ENCODE measurements around the gene FOXB2.
"Not testable (repeated sequence)": the region's sequence is repeated elsewhere in the genome, so short reads cannot be mapped to it uniquely, and the experiment has no call there.

FOXB2 gene

GRCh38 chr9:77019236-77019925, at the start of gene FOXB2:
FOXB2 (plus strand) TSS chr9:77019655; CDS start chr9:77019655, 0 bp downstream.
- in situ Hi-C loops (cut with MboI; ENCODE audit: low sequenced_read_pairs): no loop called here

DNA sequence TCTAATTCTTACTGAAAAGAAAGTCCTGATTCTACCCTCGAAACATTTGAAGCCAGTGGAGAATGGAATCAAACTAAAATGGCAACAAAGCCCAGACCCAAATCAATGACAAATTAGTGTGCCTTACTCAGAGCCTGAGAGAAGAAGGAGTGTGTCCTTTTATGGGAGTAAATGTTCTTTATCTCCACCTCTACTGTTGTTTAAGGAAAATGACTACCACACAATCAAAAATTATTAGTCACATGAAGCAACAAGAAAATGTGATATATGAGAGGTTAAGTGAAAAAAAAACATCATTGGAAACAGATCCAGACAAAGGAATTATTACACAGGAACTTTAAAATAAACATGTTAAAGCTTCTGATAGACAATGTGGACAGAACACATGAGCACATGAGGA, 49.7 kb upstream of the FOXB2 start:
- in situ Hi-C loops (cut with MboI; ENCODE audit: low sequenced_read_pairs): no loop called here

GRCh38 chr9:76978831-76979230, 40.6 kb upstream of the FOXB2 start:
- in situ Hi-C loops (cut with MboI; ENCODE audit: low sequenced_read_pairs): not testable (repeated sequence)

- in situ Hi-C loops (cut with MboI; ENCODE audit: low sequenced_read_pairs): no loop called here
These were observed 38.9 kb upstream of the FOXB2 start for GRCh38 chr9:76980566-76980965.

GRCh38 chr9:76984486-76984885, 35.0 kb upstream of the FOXB2 start:
- in situ Hi-C loops (cut with MboI; ENCODE audit: low sequenced_read_pairs): no loop called here

GRCh38 chr9:76985581-76985980, 33.9 kb upstream of the FOXB2 start:
- in situ Hi-C loops (cut with MboI; ENCODE audit: low sequenced_read_pairs): no loop called here

DNA sequence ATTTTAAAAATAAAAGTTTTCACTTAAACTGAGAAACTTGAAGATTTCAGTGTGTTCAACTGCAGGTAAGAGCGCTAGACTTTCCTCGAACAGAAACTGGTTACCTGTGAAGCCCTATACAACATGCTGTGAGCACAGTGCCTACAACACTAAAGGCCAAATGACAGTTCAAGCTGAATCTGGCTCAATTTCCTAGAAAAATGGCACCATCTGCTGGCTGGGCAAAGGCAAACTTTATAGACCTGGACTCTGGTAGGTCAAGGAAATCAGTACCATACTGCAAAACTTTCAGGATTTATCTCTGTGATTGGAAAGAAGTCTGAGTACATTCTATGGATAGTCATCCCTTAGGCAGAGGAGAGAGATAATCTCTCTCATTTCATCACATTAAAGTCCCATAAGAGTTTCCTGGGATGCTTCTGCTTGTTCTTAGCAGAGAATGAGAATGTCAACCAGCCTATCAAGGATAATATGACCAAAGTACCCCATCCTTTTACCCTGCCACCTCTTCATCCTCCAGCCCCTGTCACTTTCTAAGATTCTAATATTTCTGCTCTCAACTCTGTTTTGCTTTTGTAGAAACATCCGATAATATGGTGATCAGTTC, 31.8 kb upstream of the FOXB2 start:
- in situ Hi-C loops (cut with MboI; ENCODE audit: low sequenced_read_pairs): no loop called here

- in situ Hi-C loops (cut with MboI; ENCODE audit: low sequenced_read_pairs): no loop called here
These were observed 30.5 kb upstream of the FOXB2 start for GRCh38 chr9:76988941-76989340.

DNA sequence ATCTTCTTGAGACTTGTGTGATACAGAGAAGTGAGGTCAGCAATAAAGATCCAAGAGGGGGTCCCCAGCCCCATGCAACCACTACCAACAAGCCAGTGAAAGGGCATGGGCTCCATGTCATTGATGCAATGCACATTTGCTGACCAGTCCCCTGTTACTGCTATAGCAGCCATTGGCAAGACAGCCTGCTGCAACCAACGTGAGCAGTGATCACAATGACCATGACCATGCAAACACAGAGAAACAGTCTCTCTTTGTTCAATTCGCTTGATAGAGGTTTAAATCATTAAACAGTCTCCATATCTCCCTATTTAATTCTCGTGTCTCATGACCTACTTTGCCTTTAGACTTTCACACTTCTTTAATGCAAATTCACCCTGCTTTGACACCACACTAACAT, 30.0 kb upstream of the FOXB2 start:
- in situ Hi-C loops (cut with MboI; ENCODE audit: low sequenced_read_pairs): no loop called here

DNA sequence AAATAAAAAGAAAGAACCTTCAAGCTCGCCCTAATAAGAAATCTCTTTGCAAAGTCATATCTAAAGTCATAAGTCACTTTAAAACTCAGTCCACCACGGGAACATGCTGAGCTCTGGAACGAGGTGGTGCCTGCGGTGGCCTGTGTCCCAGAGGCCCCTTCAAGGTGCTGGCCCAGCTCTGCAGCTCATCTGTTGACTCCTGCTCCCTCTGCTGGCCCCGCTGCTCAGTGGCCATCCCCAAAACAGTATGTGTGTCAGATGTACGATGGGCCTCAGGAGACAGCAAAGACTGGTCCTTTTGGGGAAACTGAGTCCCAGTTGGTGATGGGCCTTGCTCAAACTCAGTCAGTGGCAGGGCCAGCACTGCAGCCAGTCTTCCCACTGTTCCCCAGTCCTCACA, 22.8 kb upstream of the FOXB2 start:
- in situ Hi-C loops (cut with MboI; ENCODE audit: low sequenced_read_pairs): no loop called here

DNA sequence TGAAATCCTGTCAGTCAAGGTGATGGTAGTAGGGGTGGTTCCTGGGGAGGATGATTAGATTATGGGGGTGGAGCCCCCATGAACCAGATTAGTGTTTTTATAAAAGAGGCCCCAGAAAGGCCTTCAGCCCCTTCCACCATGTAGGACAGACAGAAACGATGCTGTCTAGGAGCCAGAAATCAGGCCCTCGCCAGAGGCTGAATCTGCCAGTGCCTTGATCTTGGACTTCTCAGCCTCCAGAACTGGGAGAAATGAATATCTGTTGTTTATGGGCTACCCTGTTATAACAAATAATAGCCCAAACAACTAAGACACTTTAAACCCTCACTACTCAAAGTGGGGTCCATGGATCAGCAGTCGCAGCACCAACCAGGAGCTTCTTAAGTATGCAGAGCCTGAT, 20.2 kb upstream of the FOXB2 start:
- in situ Hi-C loops (cut with MboI; ENCODE audit: low sequenced_read_pairs): no loop called here

DNA sequence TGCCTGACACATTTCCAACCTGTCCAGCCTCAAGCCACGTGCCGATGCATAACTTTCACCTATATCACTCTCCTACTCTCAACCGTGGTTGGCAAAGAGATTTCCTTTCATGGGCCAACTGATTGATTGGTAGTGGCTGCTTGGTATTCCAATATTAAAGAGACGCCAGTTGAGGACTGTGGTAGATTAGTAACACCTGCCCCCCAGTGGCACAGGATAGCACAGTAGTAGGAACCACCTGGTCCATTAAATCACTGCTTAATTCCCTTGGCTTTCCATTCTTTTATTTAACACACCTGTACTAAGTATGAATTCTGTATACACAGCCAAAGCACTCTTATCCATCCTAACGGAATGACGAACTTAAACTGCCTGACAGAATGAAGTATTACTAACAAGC, 19.1 kb upstream of the FOXB2 start:
- in situ Hi-C loops (cut with MboI; ENCODE audit: low sequenced_read_pairs): no loop called here

DNA sequence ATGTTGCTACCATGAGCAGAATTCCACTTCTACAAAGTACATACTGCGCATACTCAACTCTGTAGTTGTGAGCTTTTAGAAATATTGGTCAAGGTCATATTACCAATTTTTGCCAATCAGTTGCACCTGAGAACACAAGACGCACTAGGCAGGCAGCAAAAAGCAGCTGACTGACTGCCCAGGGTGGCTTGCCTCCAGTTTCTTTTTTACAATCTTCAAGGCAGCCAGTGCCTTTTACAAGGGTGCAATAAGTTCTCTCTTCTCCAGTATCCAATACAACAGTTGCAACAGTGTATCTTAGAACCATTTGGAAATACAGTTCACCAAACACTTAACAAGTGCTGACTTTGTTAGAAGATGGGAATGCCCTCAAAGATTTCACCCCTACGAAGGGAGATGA, 16.1 kb upstream of the FOXB2 start:
- in situ Hi-C loops (cut with MboI; ENCODE audit: low sequenced_read_pairs): no loop called here

DNA sequence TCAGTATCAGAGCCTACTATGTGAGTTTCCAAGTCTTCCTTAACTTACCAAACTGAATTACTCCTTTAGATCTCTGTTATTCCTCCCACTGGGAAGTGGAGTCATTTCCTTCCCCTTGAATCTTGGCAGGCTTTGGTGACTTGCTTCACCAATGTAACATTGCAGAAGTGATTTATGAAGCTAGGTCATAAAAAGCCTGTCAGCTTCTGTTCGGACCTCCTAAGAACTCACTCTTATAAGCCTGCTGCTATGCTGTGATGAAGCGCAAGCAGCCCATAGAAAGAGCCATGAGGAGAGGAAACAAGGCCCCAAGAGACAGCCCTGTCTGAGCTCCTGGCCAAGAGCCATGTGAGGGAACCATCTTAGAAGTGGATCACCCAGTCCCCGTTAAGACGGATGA, 14.2 kb upstream of the FOXB2 start:
- in situ Hi-C loops (cut with MboI; ENCODE audit: low sequenced_read_pairs): no loop called here

DNA sequence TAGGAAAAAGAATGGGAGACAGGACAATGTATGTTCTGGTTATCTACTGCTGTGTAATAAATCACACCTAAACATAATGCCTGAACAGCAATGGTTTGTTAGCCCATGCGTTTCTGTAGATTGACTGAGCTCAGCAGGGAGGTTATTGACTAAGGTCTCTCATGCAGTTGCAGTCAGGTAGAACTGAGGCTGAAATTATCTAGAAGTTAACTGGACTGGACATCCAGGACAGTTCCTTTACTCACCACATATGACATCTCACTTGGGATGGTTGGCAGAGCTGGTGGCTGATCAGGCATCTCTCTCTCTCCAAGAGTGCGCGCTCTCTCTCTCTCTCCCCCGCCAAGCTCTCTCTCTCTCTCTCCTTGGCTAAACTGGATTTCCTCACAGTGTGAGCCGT, 8.9 kb upstream of the FOXB2 start:
- in situ Hi-C loops (cut with MboI; ENCODE audit: low sequenced_read_pairs): no loop called here

- in situ Hi-C loops (cut with MboI; ENCODE audit: low sequenced_read_pairs): no loop called here
These were observed 7.3 kb upstream of the FOXB2 start for GRCh38 chr9:77011973-77012821.

DNA sequence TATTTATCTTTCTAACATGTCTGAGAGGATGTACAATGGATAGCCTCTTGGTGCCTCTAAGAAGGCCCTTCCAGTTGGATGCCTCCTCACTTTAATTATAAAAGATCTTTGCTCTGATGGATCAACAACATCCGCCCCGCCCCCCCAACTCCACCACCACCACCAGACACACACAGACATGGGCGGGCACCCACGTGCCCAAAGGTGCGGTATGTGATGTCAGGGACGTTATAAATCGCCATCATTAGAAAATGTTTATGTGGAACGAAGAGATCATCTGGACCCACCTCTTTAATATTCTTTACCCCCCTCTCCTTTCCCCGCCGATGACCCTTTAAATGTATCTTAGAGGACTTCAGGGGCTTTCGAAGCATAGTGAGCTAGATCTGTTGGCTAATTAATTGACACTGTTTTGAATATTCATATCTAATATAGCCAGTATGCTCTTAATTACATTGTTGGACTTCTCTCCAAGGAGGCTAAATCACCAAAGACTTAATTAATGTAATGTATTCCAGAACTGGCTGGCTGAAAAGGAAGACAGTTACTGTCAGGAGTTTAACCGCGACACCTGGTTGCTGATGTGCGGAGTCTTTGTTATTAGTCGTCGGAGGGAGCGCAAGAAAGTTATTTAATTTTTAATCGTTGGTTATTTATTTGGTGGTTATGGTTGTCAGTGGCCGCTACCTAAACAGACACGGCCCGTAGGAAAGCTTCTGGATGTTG, 6.1 kb upstream of the FOXB2 start:
- in situ Hi-C loops (cut with MboI; ENCODE audit: low sequenced_read_pairs): no loop called here

- in situ Hi-C loops (cut with MboI; ENCODE audit: low sequenced_read_pairs): no loop called here
These were observed 5.4 kb upstream of the FOXB2 start for GRCh38 chr9:77013932-77014596.

DNA sequence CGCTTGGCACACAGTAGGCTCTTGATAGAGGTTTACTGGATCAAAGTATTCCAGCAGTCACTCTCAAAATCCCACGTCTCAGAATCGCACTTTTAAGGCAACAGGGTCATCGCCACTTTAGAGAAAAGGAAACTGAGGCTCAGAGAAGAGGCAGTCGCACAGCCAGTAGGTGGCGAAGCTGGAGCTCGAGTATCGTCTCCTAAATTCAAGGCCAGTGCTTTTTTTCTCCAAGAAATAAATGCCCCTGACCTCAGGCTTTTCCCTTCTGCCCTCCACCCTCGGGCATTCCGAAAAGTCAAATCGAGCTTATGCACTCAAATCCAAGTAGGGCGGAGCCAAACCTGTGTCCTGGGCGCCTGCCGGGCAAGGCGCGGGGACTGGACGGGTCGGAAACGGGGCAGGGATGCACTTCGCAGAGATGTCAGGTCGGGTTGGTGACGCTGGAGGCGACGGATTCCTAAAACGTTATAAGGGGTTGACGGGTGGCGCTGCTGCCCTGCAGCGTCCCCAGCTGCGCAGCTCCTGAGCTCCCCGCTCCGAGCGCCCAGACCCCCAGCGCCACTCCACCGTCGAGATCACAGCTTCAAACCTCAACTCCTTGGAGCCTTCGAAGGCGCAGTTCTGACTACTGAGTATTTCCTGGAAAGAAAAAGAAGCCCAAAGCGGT, 4.7 kb upstream of the FOXB2 start:
- in situ Hi-C loops (cut with MboI; ENCODE audit: low sequenced_read_pairs): no loop called here

DNA sequence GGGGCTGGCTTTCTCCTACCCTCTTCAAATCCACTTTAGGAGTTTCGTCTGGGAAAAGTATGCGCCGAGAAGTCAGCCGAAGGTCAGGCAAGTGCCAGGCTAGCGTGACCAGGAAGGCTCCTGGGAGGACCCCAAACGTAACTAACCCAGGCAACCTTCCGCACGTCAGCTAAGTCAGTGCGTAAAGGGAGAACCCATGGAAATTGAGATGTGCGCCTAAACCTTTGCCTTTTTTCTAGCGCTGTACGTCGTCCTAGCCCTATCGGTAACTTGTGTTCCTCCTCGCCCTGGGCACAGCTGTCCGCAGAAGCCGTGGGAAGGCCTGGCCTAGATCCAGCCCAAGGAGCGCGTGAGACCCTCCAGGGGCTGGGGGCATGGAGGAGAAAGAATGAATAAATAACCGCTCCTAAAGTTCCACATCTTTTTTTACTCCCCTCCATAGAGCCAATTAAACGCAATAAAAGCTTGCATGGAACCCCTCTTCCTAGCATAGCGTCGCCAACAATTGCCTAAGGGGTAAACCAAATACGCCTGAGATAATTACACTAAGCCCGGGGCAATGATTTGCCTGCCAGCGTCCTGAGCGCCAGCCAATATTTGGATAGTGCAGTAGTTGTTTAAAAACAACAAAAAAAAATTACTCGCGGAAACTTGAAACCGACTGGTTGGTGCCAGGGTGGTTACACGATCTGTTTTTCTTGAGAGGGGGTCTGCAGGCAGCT, 4.0 kb upstream of the FOXB2 start:
- in situ Hi-C loops (cut with MboI; ENCODE audit: low sequenced_read_pairs): no loop called here
